ENCODE results near the gene PFN4.

DNA sequence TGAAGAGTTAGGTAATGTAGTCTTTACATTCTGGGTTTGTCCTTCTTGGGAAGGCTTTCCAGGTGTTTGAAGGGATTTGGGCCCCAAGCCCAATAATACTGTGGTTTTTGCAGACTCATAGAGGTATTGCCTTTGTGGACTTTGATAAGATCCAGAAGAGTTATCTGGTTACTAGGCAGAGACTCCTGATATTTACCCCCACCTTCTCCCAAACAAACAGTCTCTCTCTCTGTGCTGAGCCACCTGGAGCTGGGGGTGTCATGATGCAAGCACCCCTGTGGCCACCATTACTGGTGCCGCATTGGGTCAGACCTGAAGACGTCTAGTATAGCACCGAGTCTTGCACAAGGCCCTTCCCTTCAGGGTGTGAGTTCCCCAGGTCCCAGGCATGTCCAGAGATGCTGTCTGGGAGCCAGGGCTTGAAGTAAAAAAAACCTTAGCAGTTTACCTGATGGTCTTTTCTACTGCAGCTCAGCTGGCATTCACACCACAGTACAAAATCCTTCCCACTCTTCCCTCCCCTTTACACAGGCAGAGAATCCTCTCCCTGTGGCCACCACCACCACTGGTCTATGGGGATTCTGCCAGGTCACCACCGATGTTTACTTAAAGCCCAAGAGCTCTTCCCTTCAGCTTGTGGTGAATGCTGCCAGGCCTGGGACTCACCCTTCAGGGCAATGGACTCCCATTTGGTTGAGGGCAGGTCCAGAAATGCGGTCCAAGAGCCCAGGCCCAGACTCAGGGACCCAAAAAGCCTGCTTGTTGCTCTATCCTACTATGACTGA lies 29.5 kb upstream of the PFN4 start:
- TF ChIP-seq, protein P1, sequence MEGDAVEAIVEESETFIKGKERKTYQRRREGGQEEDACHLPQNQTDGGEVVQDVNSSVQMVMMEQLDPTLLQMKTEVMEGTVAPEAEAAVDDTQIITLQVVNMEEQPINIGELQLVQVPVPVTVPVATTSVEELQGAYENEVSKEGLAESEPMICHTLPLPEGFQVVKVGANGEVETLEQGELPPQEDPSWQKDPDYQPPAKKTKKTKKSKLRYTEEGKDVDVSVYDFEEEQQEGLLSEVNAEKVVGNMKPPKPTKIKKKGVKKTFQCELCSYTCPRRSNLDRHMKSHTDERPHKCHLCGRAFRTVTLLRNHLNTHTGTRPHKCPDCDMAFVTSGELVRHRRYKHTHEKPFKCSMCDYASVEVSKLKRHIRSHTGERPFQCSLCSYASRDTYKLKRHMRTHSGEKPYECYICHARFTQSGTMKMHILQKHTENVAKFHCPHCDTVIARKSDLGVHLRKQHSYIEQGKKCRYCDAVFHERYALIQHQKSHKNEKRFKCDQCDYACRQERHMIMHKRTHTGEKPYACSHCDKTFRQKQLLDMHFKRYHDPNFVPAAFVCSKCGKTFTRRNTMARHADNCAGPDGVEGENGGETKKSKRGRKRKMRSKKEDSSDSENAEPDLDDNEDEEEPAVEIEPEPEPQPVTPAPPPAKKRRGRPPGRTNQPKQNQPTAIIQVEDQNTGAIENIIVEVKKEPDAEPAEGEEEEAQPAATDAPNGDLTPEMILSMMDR (IDR thresholded peaks at IDR 0.05): no peak
- TF ChIP-seq POLR2A (IDR thresholded peaks at IDR 0.05): no peak
- TF ChIP-seq EP300 (IDR thresholded peaks at IDR 0.05): no peak
